OCI-LY7 (cell line): ENCODE data around the gene NPIPB2.

ENCODE experiments used
- CTCF ChIP-seq: fragments of 200-600 bp; sonication (generic); conservative IDR thresholded peaks from 2 replicates; pipeline ENCODE4 v1.5.1; 2014; ENCODE audit warnings: mild to moderate bottlenecking, antibody characterized with exemption, low read length, moderate library complexity, mixed read lengths
- EZH2phosphoT487 ChIP-seq: fragments of 200-600 bp; sonication (generic); IDR thresholded peaks from 2 replicates; pipeline ENCODE4 v1.6.1; 2018; ENCODE audit warnings: low read depth, borderline replicate concordance, mild to moderate bottlenecking, mixed run types, antibody characterized with exemption, low read length, moderate library complexity, mixed read lengths

GRCh38 chr16:11990702-11991390, 49.0 kb upstream of the NPIPB2 start:
- TF ChIP-seq CTCF (no peak), EZH2phosphoT487 (no peak)
